ENCODE measurements around the gene ALDH18A1. TPM values are rescaled to one million over a fixed set of nuclear protein-coding genes. Genes with fewer than 3 reads are reported as not detected.

Gene ALDH18A1
- total RNA-seq, 2 donors from 2014 or later = 35.8 to 39.4 TPM

- Histone ChIP-seq H3K27me3 (replicated peaks; ENCODE audit: insufficient read depth) (no peaks in the 10 kb centered on the region), H3K36me3 (peaks cover 2% of the 10 kb centered on the region), H3K27ac (peak overlapping the region; percentile 81 to 93), H3K9me3 (no peaks in the 10 kb centered on the region), H3K4me3 (peak overlapping the region; percentile 77), H3K4me1 (ENCODE audit: control insufficient read depth in 1 of 2, low read depth in 2 of 2) (peaks cover 0 to 32% of the 10 kb centered on the region in 2 donors)
- no peak for ATAC-seq (ENCODE audit: insufficient number of reproducible peaks, low FRiP score, low read depth)
- DNase-seq (ENCODE audit: low spot score) = no peak
- no peak for TF ChIP-seq CTCF (IDR thresholded peaks at IDR 0.05)
Measured at GRCh38 chr10:95558593-95559320, 97.8 kb downstream of the ALDH18A1 start.

- DNase-seq (ENCODE audit: low spot score) (no peak), ATAC-seq (ENCODE audit: insufficient number of reproducible peaks, low FRiP score, low read depth) (no peak)
- Histone ChIP-seq H3K27me3 (replicated peaks; ENCODE audit: insufficient read depth) (no peaks in the 10 kb centered on the region), H3K9me3 (no peaks in the 10 kb centered on the region), H3K4me3 (peak overlapping the region; percentile 77), H3K4me1 (ENCODE audit: control insufficient read depth in 1 of 2, low read depth in 2 of 2) (peaks cover 8 to 44% of the 10 kb centered on the region in 2 donors), H3K27ac (peak overlapping the region; percentile 81 to 93), H3K36me3 (peaks cover 2% of the 10 kb centered on the region)
- TF ChIP-seq CTCF (IDR thresholded peaks at IDR 0.05) = no peak
Measured at GRCh38 chr10:95556994-95557767, 99.3 kb downstream of the ALDH18A1 start.

Other genes with a start within 250 kb of the ALDH18A1 start
- gene SORBS1, start 95.3 kb downstream of the ALDH18A1 start, total RNA-seq = 1,000 to 10,000 TPM; 1,110 to 1,659 TPM
- 10 to 100 TPM; 10.3 to 25.3 TPM for gene TCTN3, start 37.2 kb upstream of the ALDH18A1 start, total RNA-seq
- gene ENTPD1, start 99.5 kb upstream of the ALDH18A1 start, total RNA-seq = 10 to 100 TPM; 32.1 to 63.6 TPM

Measured in thoracic aorta (tissue), 2 donors.